ENCODE results near the gene CDH4. TPM values are rescaled to one million over a fixed set of nuclear protein-coding genes. Genes with fewer than 3 reads are reported as not detected.

CDH4 gene
- total RNA-seq, 1 donor from 2014 or later: not detected

GRCh38 chr20:61801065-61801360 is 549.0 kb downstream of the CDH4 start:
- no peaks in the 10 kb centered on the region for H3K27me3 ChIP-seq
- no peak for TF ChIP-seq CTCF (IDR thresholded peaks at IDR 0.05)

GRCh38 chr20:61801428-61801827 is 549.4 kb downstream of the CDH4 start:
- no peak overlapping the region for H3K4me3 ChIP-seq
- DNase-seq (ENCODE audit: low spot score in 2 of 2): no peak
- no peaks in the 10 kb centered on the region for H3K36me3 ChIP-seq
- H3K9me3 ChIP-seq: no peaks in the 10 kb centered on the region
- TF ChIP-seq CTCF (IDR thresholded peaks at IDR 0.05): no peak
- intact Hi-C loops (cut with DNase I): no loop called here
- H3K27ac ChIP-seq: no peak overlapping the region
- H3K27me3 ChIP-seq: no peaks in the 10 kb centered on the region
- no peaks in the 10 kb centered on the region for H3K4me1 ChIP-seq

More at GRCh38 chr20:61801065-61801360, 549.0 kb downstream of the CDH4 start:
- no peak for DNase-seq (ENCODE audit: low spot score in 2 of 2)
- Histone ChIP-seq H3K4me1 (no peaks in the 10 kb centered on the region), H3K9me3 (no peaks in the 10 kb centered on the region), H3K36me3 (no peaks in the 10 kb centered on the region), H3K4me3 (no peak overlapping the region), H3K27ac (no peak overlapping the region)
- intact Hi-C loops (cut with DNase I): no loop called here

GRCh38 chr20:61801857-61802442 is 549.9 kb downstream of the CDH4 start:
- intact Hi-C loops (cut with DNase I): no loop called here
- H3K27ac ChIP-seq: no peak overlapping the region
- H3K4me1 ChIP-seq: no peaks in the 10 kb centered on the region
- no peak overlapping the region for H3K4me3 ChIP-seq
- no peak for TF ChIP-seq CTCF (IDR thresholded peaks at IDR 0.05)
- no peak for DNase-seq (ENCODE audit: low spot score in 2 of 2)
- H3K9me3 ChIP-seq: no peaks in the 10 kb centered on the region
- H3K27me3 ChIP-seq: no peaks in the 10 kb centered on the region
- no peaks in the 10 kb centered on the region for H3K36me3 ChIP-seq

- no peak overlapping the region for H3K4me3 ChIP-seq
- intact Hi-C loops (cut with DNase I): no loop called here
- no peaks in the 10 kb centered on the region for H3K27me3 ChIP-seq
Observed at GRCh38 chr20:61802721-61803311, 550.8 kb downstream of the CDH4 start.

GRCh38 chr20:61803416-61803914 is 551.4 kb downstream of the CDH4 start:
- H3K27me3 ChIP-seq: no peaks in the 10 kb centered on the region
- no peak for TF ChIP-seq CTCF (IDR thresholded peaks at IDR 0.05)
- H3K9me3 ChIP-seq: no peaks in the 10 kb centered on the region
- no peak overlapping the region for H3K27ac ChIP-seq
- H3K4me1 ChIP-seq: no peaks in the 10 kb centered on the region
- H3K36me3 ChIP-seq: no peaks in the 10 kb centered on the region
- intact Hi-C loops (cut with DNase I): no loop called here
- peak overlapping the region in 1 of 2 donors; percentile 0 for H3K4me3 ChIP-seq
- no peak for DNase-seq (ENCODE audit: low spot score in 2 of 2)

More at GRCh38 chr20:61802721-61803311, 550.8 kb downstream of the CDH4 start:
- no peak for DNase-seq (ENCODE audit: low spot score in 2 of 2)
- Histone ChIP-seq H3K9me3 (no peaks in the 10 kb centered on the region), H3K36me3 (no peaks in the 10 kb centered on the region), H3K27ac (no peak overlapping the region), H3K4me1 (no peaks in the 10 kb centered on the region)
- TF ChIP-seq CTCF (IDR thresholded peaks at IDR 0.05): no peak
